ENCODE measurements around the gene DNASE1L2.
"Not testable (repeated sequence)": the region's sequence is repeated elsewhere in the genome, so short reads cannot be mapped to it uniquely, and the experiment has no call there.

Gene DNASE1L2

DNA sequence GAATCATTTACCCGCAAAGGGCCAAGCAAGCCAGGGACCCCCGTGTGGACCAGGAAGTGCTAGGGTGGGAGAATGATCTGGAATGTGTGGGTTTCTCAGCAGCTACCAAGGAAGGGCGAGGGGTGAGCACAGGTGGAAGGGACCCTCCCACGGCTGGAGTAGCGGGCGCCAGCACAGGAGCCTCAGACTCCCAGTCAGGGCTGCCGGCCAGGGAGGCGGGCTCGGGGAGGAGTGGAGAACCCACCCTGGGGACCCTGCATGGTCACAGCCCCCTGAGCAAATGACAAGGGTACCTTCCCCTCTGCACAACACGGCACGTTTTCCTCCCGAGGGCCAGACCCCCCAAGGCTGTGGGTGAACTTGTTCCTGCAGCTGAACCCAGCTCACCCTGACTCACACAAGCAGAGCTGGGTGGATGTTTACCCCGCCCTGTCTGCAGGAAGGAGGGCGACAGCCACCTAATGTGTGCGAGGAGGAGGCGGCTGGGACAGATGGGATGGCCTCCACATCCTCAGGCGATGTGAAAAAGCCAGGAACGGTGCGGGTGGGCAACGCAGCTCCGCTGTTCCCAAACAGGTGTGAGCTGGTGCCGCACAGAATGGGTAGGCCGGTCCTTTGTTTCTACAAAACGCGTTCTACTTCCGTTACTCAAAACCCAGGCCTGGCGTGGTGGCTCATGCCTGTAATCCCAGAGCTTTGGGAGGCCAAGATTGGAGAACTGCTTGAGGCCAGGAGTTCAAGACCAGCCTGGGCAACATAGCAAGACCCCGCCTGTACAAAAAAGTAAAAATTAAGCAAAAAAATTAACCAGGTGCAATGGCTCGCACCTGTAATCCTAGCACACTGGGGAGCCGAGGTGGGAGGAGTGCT is 8.9 kb downstream of the DNASE1L2 start:
- no peak for FAIRE-seq

DNA sequence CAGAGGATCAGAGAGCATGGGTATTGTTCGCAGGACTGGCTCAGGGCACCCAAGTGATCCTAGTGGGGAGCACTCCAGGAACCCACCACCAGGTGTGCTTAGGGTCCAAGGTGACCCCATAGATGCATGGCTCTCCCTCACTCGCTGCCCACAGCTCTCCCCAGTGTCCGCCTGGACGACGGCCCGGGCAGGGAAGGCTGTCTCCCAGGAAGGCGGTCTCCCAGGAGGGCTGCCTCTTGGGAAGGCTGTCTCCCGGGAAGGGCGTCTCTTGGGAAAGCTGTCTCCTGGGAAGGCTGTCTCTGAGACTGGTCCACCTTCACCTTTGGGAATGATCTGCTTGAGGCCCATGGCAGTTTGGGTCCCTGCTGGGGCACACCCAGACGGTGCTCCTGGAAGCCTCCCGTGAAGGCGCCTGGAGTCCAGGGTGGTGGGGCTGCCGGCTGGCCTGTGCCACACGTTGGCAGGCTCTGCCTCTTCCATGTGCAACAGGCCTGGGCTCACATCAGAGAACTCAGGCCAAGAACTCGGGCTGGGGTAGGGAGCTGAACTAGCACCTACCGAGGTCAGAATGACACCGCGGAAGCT is 10.1 kb downstream of the DNASE1L2 start:
- DNase-seq (ENCODE audit: insufficient read length): no peak
- TF ChIP-seq TAF1 (IDR thresholded peaks at IDR 0.05; ENCODE audit: borderline replicate concordance, low read depth, low read length) (no peak), POLR2A (IDR thresholded peaks at IDR 0.05; ENCODE audit: low read depth, low read length) (no peak), POLR2AphosphoS5 (IDR thresholded peaks at IDR 0.05; ENCODE audit: low read depth, low read length) (no peak)
- no peak for FAIRE-seq

More for the DNA sequence above, 8.9 kb downstream of the DNASE1L2 start:
- no peak for DNase-seq (ENCODE audit: insufficient read length)
- TF ChIP-seq TAF1 (IDR thresholded peaks at IDR 0.05; ENCODE audit: borderline replicate concordance, low read depth, low read length): no peak
- no peak for TF ChIP-seq POLR2AphosphoS5 (IDR thresholded peaks at IDR 0.05; ENCODE audit: low read depth, low read length)
- TF ChIP-seq POLR2A (IDR thresholded peaks at IDR 0.05; ENCODE audit: low read depth, low read length): no peak

DNA sequence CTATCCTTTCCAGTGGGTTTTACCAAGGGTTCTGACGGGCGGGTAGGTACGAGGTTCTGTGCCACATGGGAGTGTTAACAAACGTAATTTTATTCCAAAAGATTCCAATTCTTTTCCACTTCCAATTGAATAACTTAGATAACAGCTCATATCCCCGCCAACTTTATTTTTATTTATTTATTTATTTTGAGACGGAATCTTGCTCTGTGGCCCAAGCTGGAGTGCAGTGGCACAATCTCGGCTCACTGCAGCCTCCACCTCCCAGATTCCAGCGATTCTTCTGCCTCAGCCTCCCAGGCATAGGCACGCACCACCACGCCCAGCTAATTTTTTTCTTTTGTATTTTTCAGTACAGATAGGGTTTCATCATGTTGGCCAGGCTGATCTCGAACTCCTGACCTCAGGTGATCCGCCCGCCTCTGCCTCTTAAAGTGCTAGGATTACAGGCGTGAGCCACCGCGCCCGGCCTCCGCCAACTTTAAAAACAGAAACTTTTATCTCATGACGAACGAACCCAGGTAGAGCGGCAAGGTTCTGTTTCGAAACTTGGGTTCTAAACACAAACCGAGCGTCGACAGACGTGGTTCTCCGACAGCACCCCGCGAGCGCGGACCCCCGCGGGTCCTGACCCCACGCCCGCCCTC is 14.5 kb downstream of the DNASE1L2 start:
- TF ChIP-seq POLR2AphosphoS5 (IDR thresholded peaks at IDR 0.05; ENCODE audit: low read depth, low read length): no peak
- no peak for TF ChIP-seq TAF1 (IDR thresholded peaks at IDR 0.05; ENCODE audit: borderline replicate concordance, low read depth, low read length)
- TF ChIP-seq POLR2A (IDR thresholded peaks at IDR 0.05; ENCODE audit: low read depth, low read length): no peak
- FAIRE-seq: no peak
- no peak for DNase-seq (ENCODE audit: insufficient read length)

DNA sequence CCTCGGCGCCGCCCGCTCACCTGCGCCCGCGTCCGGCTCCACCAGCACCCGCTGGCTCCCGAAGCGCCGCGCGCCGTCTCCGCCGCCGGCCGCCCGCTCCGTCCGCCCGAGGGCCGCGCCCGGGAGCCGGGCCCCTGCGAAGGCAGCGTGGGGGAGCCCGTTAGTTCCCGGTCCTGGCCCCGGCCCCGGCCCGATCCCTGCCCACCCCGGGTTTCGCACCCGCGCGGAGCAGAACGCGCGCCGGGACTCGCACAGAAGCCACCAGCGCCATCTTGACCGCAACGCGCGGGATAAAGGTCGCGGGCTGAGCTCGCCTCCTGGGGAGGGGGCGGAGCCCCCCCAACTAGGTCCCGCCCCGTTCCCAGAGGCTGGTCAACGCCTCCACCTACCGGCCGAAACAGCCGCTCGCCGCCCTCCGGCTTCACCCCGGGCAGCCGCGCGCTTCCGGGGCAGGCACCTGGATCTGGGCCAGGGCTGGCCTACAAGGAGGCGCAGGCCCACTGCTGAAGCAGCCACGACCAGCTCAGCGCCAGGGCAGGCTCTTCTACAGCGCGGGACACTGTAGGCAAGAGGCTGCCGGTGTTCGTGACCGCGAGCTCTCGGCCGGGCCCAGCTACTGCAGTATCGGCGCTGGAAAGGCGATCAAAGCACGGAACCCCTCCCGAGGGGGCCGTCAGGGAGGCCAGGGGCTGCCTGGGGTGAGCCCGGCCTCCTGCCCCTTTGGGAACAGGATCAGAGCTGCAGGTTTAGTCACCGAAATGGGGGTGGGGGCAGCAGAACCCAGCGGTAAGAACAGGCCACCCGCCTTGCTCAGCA is 15.3 kb downstream of the DNASE1L2 start, which contains the start of gene ECI1:
TSS of gene ECI1 (minus strand) at position 292 of the 816 bp plus-strand sequence. CDS start at position 271, 21 bp downstream.
- DNase-seq (ENCODE audit: insufficient read length) (peak; percentile 100), FAIRE-seq (peak; percentile 93)
- peak; percentile 82 for TF ChIP-seq TAF1 (IDR thresholded peaks at IDR 0.05; ENCODE audit: borderline replicate concordance, low read depth, low read length)
- peak; percentile 88 for TF ChIP-seq POLR2AphosphoS5 (IDR thresholded peaks at IDR 0.05; ENCODE audit: low read depth, low read length)
- TF ChIP-seq POLR2A (IDR thresholded peaks at IDR 0.05; ENCODE audit: low read depth, low read length): peak; percentile 72

DNA sequence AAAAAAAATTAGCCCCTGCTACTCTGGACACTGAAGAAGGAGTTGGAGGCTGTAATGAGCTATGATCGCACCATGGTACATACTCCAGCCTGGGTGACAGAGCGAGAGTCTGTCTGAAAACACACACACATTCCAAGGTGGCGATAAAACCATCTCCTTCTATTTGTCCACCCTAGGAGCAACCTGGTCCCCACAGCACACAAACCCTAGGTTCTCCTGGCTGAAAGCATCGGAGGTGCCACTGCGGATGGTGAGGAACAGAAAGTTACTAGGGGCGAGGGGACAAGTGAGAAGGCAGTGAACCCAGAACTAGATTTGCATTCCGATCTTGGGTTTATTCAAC is 16.5 kb downstream of the DNASE1L2 start:
- no peak for FAIRE-seq
- TF ChIP-seq POLR2A (IDR thresholded peaks at IDR 0.05; ENCODE audit: low read depth, low read length) (no peak; the same call in 1 of the 2 replicates), TAF1 (IDR thresholded peaks at IDR 0.05; ENCODE audit: borderline replicate concordance, low read depth, low read length) (no peak), POLR2AphosphoS5 (IDR thresholded peaks at IDR 0.05; ENCODE audit: low read depth, low read length) (no peak)

DNA sequence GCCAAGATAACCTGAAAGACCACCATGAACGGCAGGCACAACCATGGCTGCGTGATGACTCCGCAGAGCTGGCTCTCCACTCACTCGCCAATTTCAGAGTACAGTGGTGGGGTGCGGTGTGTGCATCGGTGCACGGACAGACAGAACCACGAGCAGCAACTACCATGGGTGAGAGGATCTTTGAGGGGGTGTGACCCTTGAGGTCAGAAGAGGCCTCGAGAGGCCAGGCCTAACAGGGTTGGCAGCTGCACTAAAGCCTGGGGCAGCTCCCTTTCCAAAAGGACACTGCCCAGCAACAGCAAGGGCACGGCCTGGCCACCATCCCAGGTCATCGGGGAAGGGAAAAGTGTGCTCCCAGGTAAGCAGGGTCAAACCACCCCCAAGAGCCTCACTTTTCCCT is 17.0 kb downstream of the DNASE1L2 start:
- FAIRE-seq (no peak), DNase-seq (ENCODE audit: insufficient read length) (no peak)
- TF ChIP-seq POLR2AphosphoS5 (IDR thresholded peaks at IDR 0.05; ENCODE audit: low read depth, low read length) (peak; percentile 47; the same call in 1 of the 2 replicates), POLR2A (IDR thresholded peaks at IDR 0.05; ENCODE audit: low read depth, low read length) (no peak), TAF1 (IDR thresholded peaks at IDR 0.05; ENCODE audit: borderline replicate concordance, low read depth, low read length) (no peak)

More for the DNA sequence above, 16.5 kb downstream of the DNASE1L2 start:
- no peak for DNase-seq (ENCODE audit: insufficient read length)

DNA sequence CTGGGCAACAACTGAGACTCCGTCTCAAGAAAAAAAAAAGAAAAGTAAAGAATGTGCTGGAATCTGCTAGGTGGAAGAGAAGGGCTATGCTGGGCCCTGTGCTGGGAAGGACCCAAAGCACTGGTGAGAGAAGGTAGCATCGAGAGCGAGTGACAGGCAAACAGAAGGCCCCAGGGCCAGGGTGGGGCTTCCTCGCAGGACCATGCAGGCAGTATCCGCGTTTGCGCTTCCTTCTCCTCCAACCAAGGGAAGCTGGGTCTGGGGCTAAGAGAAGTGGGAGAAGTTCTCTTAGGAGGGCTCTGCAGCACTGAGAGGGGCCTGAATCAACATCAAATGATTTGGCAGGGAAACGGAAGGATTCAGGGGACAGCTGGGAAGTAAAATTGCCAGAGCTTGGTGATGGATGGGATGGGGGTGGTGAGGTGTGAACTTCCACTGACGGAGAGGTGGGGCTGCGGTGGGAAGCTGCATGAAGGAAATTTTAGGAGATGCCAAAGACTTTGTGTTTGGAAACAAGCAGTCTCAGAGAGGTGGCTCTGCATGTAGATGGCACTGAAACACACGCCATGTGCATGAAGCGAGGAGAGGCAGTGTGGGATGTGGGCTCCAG is 20.4 kb downstream of the DNASE1L2 start:
- TF ChIP-seq TAF1 (IDR thresholded peaks at IDR 0.05; ENCODE audit: borderline replicate concordance, low read depth, low read length): no peak
- TF ChIP-seq POLR2AphosphoS5 (IDR thresholded peaks at IDR 0.05; ENCODE audit: low read depth, low read length): 0 out of 2 replicates have a peak, but pooled peaks have one; percentile 15
- no peak for FAIRE-seq
- no peak for DNase-seq (ENCODE audit: insufficient read length)

DNA sequence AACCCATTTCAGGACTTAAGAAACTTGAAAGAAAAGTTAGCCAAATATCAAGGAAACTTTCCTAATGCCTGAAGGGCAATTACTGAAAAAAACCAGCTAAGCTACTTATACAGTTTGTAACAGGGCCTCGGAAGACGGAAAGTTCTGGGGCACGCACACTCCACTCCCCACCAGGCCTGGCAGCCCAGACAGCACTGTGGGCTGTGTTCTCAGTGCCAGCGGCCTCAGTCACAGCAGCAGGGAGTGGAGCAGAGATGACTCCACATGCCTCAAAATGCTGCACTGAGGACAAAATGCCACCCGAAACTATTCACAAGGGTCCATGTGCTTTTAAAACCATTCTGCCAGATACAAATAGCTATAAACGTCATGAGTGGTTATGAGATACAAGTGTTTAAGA is 21.5 kb downstream of the DNASE1L2 start:
- no peak for FAIRE-seq
- TF ChIP-seq POLR2A (IDR thresholded peaks at IDR 0.05; ENCODE audit: low read depth, low read length): no peak
- TF ChIP-seq POLR2AphosphoS5 (IDR thresholded peaks at IDR 0.05; ENCODE audit: low read depth, low read length): no peak
- no peak for TF ChIP-seq TAF1 (IDR thresholded peaks at IDR 0.05; ENCODE audit: borderline replicate concordance, low read depth, low read length)
- no peak for DNase-seq (ENCODE audit: insufficient read length)

DNA sequence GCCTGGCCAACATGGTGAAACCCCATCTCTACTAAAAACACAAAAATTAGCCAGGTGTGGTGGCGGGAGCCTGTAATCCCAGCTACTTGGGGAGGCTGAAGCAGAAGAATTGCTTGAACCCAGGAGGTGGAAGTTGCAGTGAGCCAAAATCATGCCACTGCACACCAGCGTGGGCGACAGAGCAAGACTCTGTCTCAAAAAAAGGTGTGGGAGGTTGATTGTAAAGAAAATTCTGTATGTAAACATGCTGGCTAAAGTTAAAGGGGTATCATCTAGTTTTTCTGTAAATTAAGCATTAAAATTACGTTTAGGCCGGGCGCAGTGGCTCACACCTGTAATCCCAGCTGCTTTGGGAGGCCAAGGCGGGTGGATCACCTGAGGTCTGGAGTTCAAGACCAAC is 22.3 kb downstream of the DNASE1L2 start:
- not testable (repeated sequence) for DNase-seq (ENCODE audit: insufficient read length); FAIRE-seq

DNA sequence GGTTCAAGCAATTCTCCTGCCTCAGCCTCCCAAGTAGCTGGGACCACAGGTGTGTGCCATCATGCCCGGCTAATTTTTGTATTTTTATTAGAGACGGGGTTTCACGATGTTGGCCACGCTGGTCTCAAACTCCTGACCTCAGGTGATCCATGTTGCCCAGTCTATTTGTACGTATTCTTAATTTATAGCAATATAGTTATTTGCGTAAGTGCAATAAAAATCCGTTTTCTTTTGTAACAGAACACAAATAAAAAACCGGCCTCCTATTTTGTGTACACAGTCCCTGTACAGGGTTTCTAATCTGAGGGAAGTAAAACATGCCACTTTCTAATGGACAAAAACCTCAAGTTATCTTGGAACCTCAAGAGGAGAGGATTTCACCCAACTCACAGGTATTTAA is 24.0 kb downstream of the DNASE1L2 start:
- FAIRE-seq: no peak
- TF ChIP-seq TAF1 (IDR thresholded peaks at IDR 0.05; ENCODE audit: borderline replicate concordance, low read depth, low read length) (no peak), POLR2A (IDR thresholded peaks at IDR 0.05; ENCODE audit: low read depth, low read length) (no peak), POLR2AphosphoS5 (IDR thresholded peaks at IDR 0.05; ENCODE audit: low read depth, low read length) (no peak)
- DNase-seq (ENCODE audit: insufficient read length): no peak

DNA sequence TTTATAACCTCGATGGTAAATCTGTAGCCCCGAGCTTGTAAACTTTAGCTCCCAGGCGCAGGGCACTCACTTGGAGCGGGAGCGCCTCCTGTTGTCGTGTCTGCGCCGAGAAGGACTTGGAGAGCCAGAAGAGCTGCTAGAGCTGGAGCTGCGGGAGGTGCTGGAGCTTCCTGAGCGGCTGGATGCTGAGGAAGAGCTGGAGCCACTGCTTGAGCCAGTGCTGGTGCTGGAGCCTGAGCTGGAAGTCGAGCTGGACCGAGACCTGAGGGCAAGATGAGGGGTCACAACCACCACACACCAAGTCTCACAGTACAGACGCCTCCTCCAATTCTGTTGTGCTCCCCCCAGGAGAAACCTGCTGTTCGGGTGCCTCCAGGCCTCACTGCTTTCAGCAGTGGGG is 26.8 kb downstream of the DNASE1L2 start:
- not testable (repeated sequence) for DNase-seq (ENCODE audit: insufficient read length); FAIRE-seq

DNA sequence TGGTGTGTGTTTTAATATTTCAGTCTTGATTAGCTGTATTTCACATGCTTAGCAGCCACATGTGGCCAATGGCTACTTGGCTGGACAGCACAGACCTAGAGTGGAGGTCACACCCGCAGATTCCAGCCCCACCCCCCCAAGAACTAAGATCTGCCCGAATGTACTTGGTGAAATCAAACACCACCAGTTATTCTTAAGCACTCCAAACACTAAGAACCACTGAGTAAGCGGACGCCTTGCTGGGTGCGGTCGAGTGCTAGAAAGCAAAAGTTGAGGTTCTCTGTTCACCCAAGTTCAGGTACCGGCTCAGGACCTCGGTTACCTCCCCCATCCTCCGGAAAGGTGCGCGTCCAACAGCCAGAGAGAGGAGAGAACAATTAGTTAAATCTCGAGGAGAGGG is 30.6 kb downstream of the DNASE1L2 start:
- FAIRE-seq: peak; percentile 79
- DNase-seq (ENCODE audit: insufficient read length): not testable (repeated sequence)

DNA sequence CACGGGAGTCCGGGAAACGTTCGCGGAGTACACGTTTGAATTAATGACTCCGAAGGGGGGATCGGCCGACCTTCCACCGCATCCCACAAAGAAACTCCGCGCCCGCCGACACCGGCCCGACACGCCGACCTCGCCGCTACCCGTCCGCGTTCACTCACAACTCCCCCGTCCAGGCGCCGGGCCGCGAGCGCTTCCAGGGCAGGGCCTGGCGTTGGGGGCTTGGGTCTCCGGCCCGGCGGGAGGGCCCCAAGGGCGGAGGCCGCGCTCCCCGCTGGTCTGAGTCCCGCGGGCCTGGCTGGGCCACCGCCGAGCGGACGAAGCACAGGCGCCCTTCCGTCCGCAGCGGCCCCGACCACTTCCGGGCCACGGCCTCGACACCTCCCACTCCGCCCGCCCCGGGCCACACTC is 31.3 kb downstream of the DNASE1L2 start:
- not testable (repeated sequence) for DNase-seq (ENCODE audit: insufficient read length); FAIRE-seq
